OCI-M2 (cell line): ENCODE measurements around the gene MTRF1.
A peak's percentile ranks its signal among the peaks of the same experiment; 100 is the strongest.

Source experiments
- DNase-seq: peaks from one replicate; lab custom pipeline; 2025; ENCODE audit not compliant: unreplicated experiment; lab: John Stamatoyannopoulos, UW

Gene MTRF1, protein sequence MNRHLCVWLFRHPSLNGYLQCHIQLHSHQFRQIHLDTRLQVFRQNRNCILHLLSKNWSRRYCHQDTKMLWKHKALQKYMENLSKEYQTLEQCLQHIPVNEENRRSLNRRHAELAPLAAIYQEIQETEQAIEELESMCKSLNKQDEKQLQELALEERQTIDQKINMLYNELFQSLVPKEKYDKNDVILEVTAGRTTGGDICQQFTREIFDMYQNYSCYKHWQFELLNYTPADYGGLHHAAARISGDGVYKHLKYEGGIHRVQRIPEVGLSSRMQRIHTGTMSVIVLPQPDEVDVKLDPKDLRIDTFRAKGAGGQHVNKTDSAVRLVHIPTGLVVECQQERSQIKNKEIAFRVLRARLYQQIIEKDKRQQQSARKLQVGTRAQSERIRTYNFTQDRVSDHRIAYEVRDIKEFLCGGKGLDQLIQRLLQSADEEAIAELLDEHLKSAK

DNA sequence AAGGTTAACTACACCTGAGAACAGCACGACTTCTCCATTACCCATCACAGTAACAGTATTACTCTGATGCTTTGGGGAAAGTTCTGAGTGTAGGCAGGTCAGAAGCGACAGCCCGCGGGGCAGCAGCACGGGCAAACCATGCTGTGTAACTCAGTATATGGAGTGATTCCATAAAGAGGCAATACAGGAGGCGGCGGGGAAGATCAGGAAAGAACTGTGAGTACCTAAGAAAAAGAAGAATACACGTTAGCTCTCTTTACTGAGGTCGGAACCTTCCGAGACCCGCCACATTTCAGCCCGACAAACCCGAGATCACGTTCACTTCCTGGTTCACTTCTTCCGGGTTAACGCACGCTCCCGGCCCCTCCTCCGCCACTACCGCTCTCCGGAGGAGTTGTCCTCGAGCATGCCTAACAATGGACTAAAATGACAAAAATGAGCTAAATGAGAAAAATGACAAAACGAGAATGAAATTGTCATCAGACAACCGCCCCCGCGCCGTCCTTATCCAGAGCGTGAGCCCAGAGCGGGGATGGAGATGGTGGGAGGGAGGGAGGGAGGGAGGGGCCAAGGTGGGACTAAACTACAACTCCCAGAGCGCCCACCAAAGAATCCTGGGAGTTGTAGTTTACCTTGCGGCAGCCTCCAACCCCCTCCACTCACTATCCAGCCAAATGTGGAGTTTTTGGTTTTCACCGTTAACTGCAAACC, at the start of gene MTRF1:
MTRF1 (minus strand) TSS at position 316 of the 711 bp plus-strand sequence. CDS start 2,669 bp downstream, outside the sequence.
- DNase-seq = no peak

GRCh38 chr13:41313117-41313516, 49.7 kb upstream of the MTRF1 start:
- no peak for DNase-seq

DNA sequence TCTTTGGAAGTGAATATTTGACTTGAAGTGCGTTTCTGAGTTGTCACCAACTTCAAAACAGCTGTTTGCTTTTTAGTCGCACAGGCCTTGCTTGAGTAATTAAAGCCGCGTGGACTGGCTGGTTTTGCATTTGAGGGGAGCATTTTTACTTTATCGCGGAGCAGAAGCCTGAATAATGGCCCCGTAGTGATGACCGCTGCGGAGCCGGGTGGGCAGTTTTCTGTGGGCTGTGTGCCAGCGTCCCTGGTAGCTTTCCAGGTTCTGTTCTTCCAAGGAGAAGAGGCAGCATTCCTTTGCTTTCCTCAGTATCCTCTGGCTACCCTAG, 48.8 kb upstream of the MTRF1 start:
- DNase-seq = peak; percentile 12

GRCh38 chr13:41311406-41312175, 48.2 kb upstream of the MTRF1 start:
- DNase-seq = no peak

DNA sequence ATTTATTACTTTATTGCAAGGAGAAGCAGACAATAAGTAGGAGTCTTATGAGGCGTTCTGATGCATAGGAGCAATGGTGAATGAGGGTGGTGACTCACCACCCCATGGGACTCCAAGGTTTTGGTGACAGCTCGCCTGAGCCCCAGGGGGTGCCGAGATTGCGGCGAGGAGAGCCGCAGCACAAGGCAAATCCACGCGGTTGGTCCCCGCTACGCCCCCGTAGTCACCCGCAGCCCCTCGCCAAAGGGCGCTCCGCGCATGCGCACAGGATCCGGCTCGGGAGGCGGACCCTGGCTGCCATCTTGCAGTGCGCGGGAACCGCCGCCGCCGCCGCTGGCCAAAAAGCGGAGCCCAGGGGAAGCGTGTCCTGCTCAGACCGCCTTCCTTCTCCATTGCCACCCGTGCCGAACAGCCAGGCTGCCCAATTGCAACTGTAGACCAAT, 47.6 kb upstream of the MTRF1 start, which contains the start of gene NAA16:
NAA16 (plus strand) TSS at position 305 of the 443 bp plus-strand sequence. CDS start 262 bp downstream, outside the sequence.
- peak; percentile 47 for DNase-seq

GRCh38 chr13:41307884-41308640, 44.7 kb upstream of the MTRF1 start:
- no peak for DNase-seq

- DNase-seq = no peak
Observed at GRCh38 chr13:41306271-41307145, 43.1 kb upstream of the MTRF1 start.

DNA sequence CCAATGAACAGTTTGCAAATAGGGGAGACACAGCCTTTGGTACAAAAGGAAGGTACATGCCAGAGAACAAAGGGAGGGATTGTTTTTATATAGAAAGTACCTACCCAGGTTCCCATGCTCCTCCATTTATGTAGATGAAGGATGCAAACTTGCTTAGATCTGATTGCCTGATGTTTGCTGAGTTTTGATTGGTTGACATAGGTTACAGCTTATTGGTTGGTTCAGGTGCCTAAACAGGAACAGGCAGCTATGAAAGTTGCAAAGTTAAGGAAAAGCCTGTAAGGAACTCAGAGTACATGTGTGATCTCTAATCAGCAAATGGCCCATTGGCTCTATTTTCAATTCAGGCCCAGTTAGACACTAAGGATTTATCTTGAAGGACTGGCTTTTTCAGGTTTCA, 41.2 kb upstream of the MTRF1 start:
- no peak for DNase-seq

DNA sequence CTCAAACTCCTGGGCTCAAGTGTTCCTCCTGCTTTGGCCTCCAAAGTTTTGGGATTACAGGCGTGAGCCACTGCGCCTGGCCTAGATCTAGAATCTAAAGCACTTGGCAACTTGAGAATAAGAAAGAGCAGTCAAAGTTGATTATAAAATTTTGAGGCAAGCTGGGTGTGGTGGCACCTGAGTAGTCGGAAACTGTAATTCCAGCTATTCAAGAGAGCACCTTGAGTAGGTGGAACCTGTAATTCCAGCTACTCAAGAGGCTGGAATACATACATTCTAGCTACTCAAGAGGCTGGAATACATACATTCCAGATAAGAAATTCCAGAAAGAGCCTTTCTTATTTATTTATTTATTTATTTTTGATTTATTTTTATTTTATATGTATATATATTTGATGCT, 39.4 kb upstream of the MTRF1 start:
- DNase-seq = no peak

GRCh38 chr13:41299316-41300094, 36.1 kb upstream of the MTRF1 start:
- DNase-seq = no peak

GRCh38 chr13:41296879-41297646, 33.7 kb upstream of the MTRF1 start:
- no peak for DNase-seq

DNA sequence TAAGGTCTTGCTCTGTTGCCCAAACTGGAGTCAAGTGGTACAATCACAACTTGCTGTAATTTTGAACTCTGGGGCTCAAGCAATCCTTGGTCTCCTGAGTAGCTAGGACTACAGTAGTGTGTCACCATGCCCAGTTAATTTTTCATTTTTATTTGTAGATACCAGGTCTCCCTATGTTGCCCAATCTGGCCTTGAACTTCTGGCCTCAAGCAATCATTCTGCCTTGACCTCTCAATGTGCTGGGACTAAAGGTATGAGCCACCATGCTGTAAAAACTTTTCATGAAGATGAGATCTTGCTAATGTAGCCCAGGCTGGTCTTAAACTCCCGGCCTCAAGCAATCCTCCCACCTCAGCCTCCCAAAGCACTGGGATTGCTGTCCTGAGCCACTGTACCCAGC, 32.6 kb upstream of the MTRF1 start:
- no peak for DNase-seq

- DNase-seq = no peak
Observed at GRCh38 chr13:41294914-41295313, 31.5 kb upstream of the MTRF1 start.

GRCh38 chr13:41293272-41293671, 29.9 kb upstream of the MTRF1 start:
- no peak for DNase-seq

DNA sequence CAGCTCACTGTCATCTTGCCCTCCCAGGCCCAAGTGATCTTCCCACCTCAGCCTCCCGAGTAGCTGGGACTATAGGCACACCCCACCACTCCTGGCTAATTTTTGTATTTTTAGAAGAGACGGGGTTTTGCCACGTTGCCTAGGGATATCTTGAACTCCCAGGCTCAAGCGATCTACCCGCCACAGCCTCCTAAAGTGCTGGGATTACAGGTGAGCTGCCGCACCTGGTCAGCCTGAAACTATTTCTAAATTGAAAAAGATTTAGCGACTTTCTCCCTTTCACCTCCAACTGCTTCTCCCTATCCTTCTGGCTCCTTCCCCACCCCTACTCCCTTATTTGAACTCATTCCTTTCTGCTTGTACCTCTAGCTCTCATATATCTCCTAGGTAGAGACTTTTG, 27.9 kb upstream of the MTRF1 start:
- DNase-seq = no peak

- DNase-seq = no peak
Observed at GRCh38 chr13:41289463-41289881, 26.1 kb upstream of the MTRF1 start.

- DNase-seq = no peak
Observed at GRCh38 chr13:41286370-41286769, 23.0 kb upstream of the MTRF1 start.
